Measurements from ENCODE around the gene ZSCAN10.
"Not testable (repeated sequence)": the region's sequence is repeated elsewhere in the genome, so short reads cannot be mapped to it uniquely, and the experiment has no call there.

The ZSCAN10 gene

DNA sequence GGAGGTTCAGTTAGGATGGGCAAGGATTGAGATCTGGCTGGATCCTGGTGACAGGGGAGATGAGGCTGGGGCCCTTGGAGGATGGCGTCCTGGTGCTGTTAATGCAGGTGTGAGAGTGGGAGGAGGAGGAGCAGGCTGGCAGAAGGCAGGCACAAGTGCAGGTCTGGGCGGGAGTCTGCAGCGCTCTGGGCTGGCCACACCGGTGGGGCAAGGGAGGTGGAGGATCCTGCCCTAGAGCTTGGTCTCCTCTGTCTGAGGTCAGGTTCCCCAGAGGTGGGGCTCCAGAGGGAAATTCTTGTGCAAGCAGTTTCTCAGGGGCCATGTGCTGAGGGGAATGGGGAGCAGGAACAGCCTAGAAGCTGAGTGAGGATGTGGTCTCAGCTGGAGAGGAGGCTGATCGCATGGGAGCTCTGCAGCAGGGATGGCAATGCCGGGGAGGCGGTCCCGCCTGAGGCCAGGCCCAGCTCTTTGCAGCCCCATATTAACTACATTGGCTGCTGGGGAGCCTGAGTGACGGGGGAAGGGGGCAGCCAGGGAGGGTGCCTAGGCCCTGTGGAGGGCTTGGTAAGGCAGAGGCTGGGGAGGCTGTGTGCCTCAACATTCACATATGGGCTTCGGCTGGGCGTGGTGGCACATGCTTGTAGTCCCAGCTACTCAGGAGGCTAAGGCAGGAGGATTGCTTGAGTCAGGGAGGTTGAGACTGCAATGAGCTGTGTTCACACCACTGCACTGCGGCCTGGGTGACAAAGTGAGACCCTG, 46.3 kb downstream of the ZSCAN10 start:
- H3K36me3 ChIP-seq (ENCODE audit: control insufficient read depth, insufficient read depth, low read length); H3K4me1 ChIP-seq (ENCODE audit: control insufficient read depth, insufficient read depth, low read length); H3K9me3 ChIP-seq (ENCODE audit: control insufficient read depth, insufficient read depth, low read length); H3K4me3 ChIP-seq (ENCODE audit: low read depth, low read length); H3K9ac ChIP-seq (ENCODE audit: low read depth, low read length): not testable (repeated sequence)
- peaks cover 17% of the 10 kb centered on the region for H3K27me3 ChIP-seq (ENCODE audit: control insufficient read depth, insufficient read depth, low read length)

DNA sequence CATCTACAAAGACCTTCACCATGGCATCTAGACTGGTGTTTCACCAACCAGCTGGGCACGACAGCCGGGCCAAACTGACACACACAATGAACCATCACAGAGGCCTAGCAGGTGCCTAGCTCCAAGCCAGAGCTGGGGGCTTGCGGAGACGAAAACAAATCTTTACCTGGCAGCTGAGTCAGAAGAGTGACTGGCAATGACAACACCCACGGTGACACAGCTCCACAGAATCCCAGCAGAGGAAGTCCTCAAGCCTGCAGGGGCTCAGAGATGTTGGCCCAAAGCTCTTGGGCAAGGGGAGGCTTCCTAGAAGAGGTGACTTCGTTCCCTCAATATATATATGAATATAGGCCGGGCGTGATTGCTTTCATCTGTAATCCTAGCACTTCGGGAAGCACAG, 47.6 kb downstream of the ZSCAN10 start:
- no peak overlapping the region for H3K9ac ChIP-seq (ENCODE audit: low read depth, low read length)
- peaks cover 22% of the 10 kb centered on the region for H3K27me3 ChIP-seq (ENCODE audit: control insufficient read depth, insufficient read depth, low read length)
- H3K9me3 ChIP-seq (ENCODE audit: control insufficient read depth, insufficient read depth, low read length), result no peaks in the 10 kb centered on the region
- H3K4me1 ChIP-seq (ENCODE audit: control insufficient read depth, insufficient read depth, low read length), result no peaks in the 10 kb centered on the region
- H3K36me3 ChIP-seq (ENCODE audit: control insufficient read depth, insufficient read depth, low read length), result peaks cover 2% of the 10 kb centered on the region
- no peak overlapping the region for H3K4me3 ChIP-seq (ENCODE audit: low read depth, low read length)

GRCh38 chr16:3051009-3051408, 48.1 kb downstream of the ZSCAN10 start:
- Histone ChIP-seq H3K9ac (ENCODE audit: low read depth, low read length) (no peak overlapping the region), H3K27me3 (ENCODE audit: control insufficient read depth, insufficient read depth, low read length) (peaks cover 22% of the 10 kb centered on the region), H3K4me1 (ENCODE audit: control insufficient read depth, insufficient read depth, low read length) (no peaks in the 10 kb centered on the region), H3K36me3 (ENCODE audit: control insufficient read depth, insufficient read depth, low read length) (peaks cover 2% of the 10 kb centered on the region), H3K4me3 (ENCODE audit: low read depth, low read length) (no peak overlapping the region), H3K9me3 (ENCODE audit: control insufficient read depth, insufficient read depth, low read length) (no peaks in the 10 kb centered on the region)

GRCh38 chr16:3050487-3050886, 48.6 kb downstream of the ZSCAN10 start:
- Histone ChIP-seq H3K36me3 (ENCODE audit: control insufficient read depth, insufficient read depth, low read length) (peaks cover 2% of the 10 kb centered on the region), H3K4me3 (ENCODE audit: low read depth, low read length) (no peak overlapping the region), H3K4me1 (ENCODE audit: control insufficient read depth, insufficient read depth, low read length) (no peaks in the 10 kb centered on the region), H3K9ac (ENCODE audit: low read depth, low read length) (no peak overlapping the region), H3K9me3 (ENCODE audit: control insufficient read depth, insufficient read depth, low read length) (no peaks in the 10 kb centered on the region), H3K27me3 (ENCODE audit: control insufficient read depth, insufficient read depth, low read length) (peaks cover 22% of the 10 kb centered on the region)

- peaks cover 22% of the 10 kb centered on the region for H3K27me3 ChIP-seq (ENCODE audit: control insufficient read depth, insufficient read depth, low read length)
Observed at GRCh38 chr16:3049921-3050481, 49.1 kb downstream of the ZSCAN10 start.

DNA sequence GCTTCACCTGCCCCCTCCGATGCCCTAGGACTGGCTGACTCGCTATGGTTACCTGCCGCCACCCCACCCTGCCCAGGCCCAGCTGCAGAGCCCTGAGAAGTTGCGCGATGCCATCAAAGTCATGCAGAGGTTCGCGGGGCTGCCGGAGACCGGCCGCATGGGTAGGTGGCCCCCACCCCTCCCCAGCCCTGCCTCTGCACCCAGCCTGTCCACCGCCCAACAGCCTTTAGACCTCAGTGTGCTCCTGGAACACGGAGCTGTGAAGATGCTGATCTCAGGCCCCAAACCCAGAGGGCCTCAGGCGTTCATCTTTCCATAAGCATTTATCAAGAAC, 51.7 kb downstream of the ZSCAN10 start:
- no peaks in the 10 kb centered on the region for H3K4me1 ChIP-seq (ENCODE audit: control insufficient read depth, insufficient read depth, low read length)
- H3K27me3 ChIP-seq (ENCODE audit: control insufficient read depth, insufficient read depth, low read length), result peaks cover 35% of the 10 kb centered on the region
- peak overlapping the region; percentile 72 for H3K4me3 ChIP-seq (ENCODE audit: low read depth, low read length)
- H3K36me3 ChIP-seq (ENCODE audit: control insufficient read depth, insufficient read depth, low read length), result peaks cover 2% of the 10 kb centered on the region
- H3K9ac ChIP-seq (ENCODE audit: low read depth, low read length), result no peak overlapping the region
- H3K9me3 ChIP-seq (ENCODE audit: control insufficient read depth, insufficient read depth, low read length), result no peaks in the 10 kb centered on the region

More at GRCh38 chr16:3049921-3050481, 49.1 kb downstream of the ZSCAN10 start:
- Histone ChIP-seq H3K4me1 (ENCODE audit: control insufficient read depth, insufficient read depth, low read length) (no peaks in the 10 kb centered on the region), H3K9me3 (ENCODE audit: control insufficient read depth, insufficient read depth, low read length) (no peaks in the 10 kb centered on the region), H3K4me3 (ENCODE audit: low read depth, low read length) (no peak overlapping the region), H3K9ac (ENCODE audit: low read depth, low read length) (no peak overlapping the region), H3K36me3 (ENCODE audit: control insufficient read depth, insufficient read depth, low read length) (peaks cover 2% of the 10 kb centered on the region)

GRCh38 chr16:3046641-3047386, 52.3 kb downstream of the ZSCAN10 start:
- H3K9me3 ChIP-seq (ENCODE audit: control insufficient read depth, insufficient read depth, low read length), result no peaks in the 10 kb centered on the region
- peaks cover 2% of the 10 kb centered on the region for H3K36me3 ChIP-seq (ENCODE audit: control insufficient read depth, insufficient read depth, low read length)
- H3K4me1 ChIP-seq (ENCODE audit: control insufficient read depth, insufficient read depth, low read length), result no peaks in the 10 kb centered on the region
- H3K27me3 ChIP-seq (ENCODE audit: control insufficient read depth, insufficient read depth, low read length), result peaks cover 35% of the 10 kb centered on the region
- peak overlapping the region; percentile 72 for H3K4me3 ChIP-seq (ENCODE audit: low read depth, low read length)
- no peak overlapping the region for H3K9ac ChIP-seq (ENCODE audit: low read depth, low read length)

- Histone ChIP-seq H3K4me3 (ENCODE audit: low read depth, low read length) (peak within 1 kb of the TSS; percentile 72), H3K36me3 (ENCODE audit: control insufficient read depth, insufficient read depth, low read length) (peaks cover 2% of the 10 kb centered on the region), H3K27me3 (ENCODE audit: control insufficient read depth, insufficient read depth, low read length) (peaks cover 35% of the 10 kb centered on the region), H3K9me3 (ENCODE audit: control insufficient read depth, insufficient read depth, low read length) (no peaks in the 10 kb centered on the region), H3K9ac (ENCODE audit: low read depth, low read length) (no peak within 1 kb of the TSS), H3K4me1 (ENCODE audit: control insufficient read depth, insufficient read depth, low read length) (no peaks in the 10 kb centered on the region)
Observed at GRCh38 chr16:3045758-3046640, 53.1 kb downstream of the ZSCAN10 start, which contains the start of gene MMP25. TSS of gene MMP25 (plus strand) at chr16:3046561. CDS start at chr16:3046918, 357 bp downstream.

DNA sequence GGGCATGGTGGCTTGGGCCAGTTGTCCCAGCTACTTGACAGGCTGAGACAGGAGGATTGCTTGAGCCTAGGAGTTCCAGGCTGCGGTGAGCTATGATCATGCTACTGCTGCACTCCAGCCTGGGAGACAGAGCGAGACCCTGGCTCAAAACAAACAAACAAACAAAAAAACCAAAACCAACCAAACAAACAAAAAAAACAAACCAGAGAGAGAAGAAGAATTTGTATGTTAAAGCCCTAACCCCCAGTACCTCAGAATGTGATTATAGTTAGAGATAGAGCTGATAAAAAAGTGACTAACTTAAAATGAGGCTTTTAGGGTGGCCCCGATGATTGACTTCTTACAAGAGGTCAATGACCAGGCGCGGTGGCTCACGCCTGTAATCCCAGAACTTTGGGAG, 54.4 kb downstream of the ZSCAN10 start:
- Histone ChIP-seq H3K27me3 (ENCODE audit: control insufficient read depth, insufficient read depth, low read length) (peaks cover 35% of the 10 kb centered on the region), H3K4me3 (ENCODE audit: low read depth, low read length) (no peak overlapping the region)

GRCh38 chr16:3042376-3042775, 56.7 kb downstream of the ZSCAN10 start:
- no peak overlapping the region for H3K4me3 ChIP-seq (ENCODE audit: low read depth, low read length)
- H3K9ac ChIP-seq (ENCODE audit: low read depth, low read length), result no peak overlapping the region
- peaks cover 3% of the 10 kb centered on the region for H3K4me1 ChIP-seq (ENCODE audit: control insufficient read depth, insufficient read depth, low read length)
- no peaks in the 10 kb centered on the region for H3K9me3 ChIP-seq (ENCODE audit: control insufficient read depth, insufficient read depth, low read length)
- peaks cover 27% of the 10 kb centered on the region for H3K27me3 ChIP-seq (ENCODE audit: control insufficient read depth, insufficient read depth, low read length)
- H3K36me3 ChIP-seq (ENCODE audit: control insufficient read depth, insufficient read depth, low read length), result no peaks in the 10 kb centered on the region

More for the DNA sequence above, 54.4 kb downstream of the ZSCAN10 start:
- H3K9me3 ChIP-seq (ENCODE audit: control insufficient read depth, insufficient read depth, low read length), result no peaks in the 10 kb centered on the region
- H3K9ac ChIP-seq (ENCODE audit: low read depth, low read length), result no peak overlapping the region
- H3K36me3 ChIP-seq (ENCODE audit: control insufficient read depth, insufficient read depth, low read length), result no peaks in the 10 kb centered on the region
- H3K4me1 ChIP-seq (ENCODE audit: control insufficient read depth, insufficient read depth, low read length), result no peaks in the 10 kb centered on the region

- Histone ChIP-seq H3K4me1 (ENCODE audit: control insufficient read depth, insufficient read depth, low read length) (peaks cover 3% of the 10 kb centered on the region), H3K9ac (ENCODE audit: low read depth, low read length) (peak overlapping the region; percentile 24), H3K27me3 (ENCODE audit: control insufficient read depth, insufficient read depth, low read length) (peaks cover 18% of the 10 kb centered on the region), H3K36me3 (ENCODE audit: control insufficient read depth, insufficient read depth, low read length) (no peaks in the 10 kb centered on the region), H3K4me3 (ENCODE audit: low read depth, low read length) (no peak overlapping the region), H3K9me3 (ENCODE audit: control insufficient read depth, insufficient read depth, low read length) (no peaks in the 10 kb centered on the region)
Observed at GRCh38 chr16:3038896-3039295, 60.2 kb downstream of the ZSCAN10 start.

Measured in iPS-15b (cell line).